Bronchus fibroblast of lung (primary cell): ENCODE measurements around the gene CAPZA1. TPM values are rescaled to one million over a fixed set of nuclear protein-coding genes. Genes with fewer than 3 reads are reported as not detected.

ENCODE experiments used
- total RNA-seq: library from RNA; depleted of rRNA; stranded (reverse); fragments of >200 nt; gene quantifications from 2 replicates; pipeline ENCODE4 v1.2.3, GENCODE V29; 2015

Gene CAPZA1
- 190 and 206 TPM in 2 replicates for total RNA-seq

DNA sequence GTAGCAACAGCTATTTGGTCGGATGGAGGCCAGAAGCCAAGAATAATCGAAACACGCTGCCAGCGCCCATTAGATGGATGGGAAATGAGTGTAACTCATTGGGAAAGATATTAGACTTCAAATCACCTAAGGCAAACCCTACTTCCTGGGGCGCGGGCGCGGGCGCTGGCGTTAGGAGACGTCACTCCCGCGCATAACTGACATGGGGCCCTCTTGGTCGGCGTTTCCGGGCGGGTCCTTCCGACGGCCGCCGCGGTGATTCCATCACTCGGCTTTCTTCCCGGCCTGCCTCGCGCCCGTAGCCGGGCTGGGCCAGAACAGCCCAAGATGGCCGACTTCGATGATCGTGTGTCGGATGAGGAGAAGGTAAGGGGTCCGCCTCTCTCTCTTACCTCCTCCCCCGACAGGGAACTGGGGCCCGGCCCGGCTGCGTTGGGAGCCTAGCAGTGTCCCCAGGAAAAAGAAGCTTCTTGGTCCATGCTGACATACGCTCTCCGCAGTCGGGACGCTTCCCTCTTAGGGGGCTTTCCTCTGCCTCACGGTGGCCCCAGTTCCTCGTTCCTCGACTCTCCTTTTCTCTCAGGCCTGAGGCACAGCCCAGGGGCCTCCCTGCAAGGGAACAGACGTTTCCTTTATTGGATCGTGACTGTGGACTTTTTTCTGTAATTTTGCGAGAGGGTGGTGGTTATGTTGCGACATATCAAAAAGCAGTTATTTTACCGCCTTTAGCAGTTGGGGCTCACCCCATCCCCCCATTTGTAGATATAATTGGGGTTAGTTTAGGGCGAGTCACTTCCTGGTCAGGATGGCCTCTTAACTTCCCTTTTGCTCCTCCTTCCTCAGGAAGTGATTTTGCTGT lies at the start of gene CAPZA1:
Gene CAPZA1 (plus strand): TSS at position 315 of the 859 bp plus-strand sequence. CDS start 13 bp downstream, at position 328.

DNA sequence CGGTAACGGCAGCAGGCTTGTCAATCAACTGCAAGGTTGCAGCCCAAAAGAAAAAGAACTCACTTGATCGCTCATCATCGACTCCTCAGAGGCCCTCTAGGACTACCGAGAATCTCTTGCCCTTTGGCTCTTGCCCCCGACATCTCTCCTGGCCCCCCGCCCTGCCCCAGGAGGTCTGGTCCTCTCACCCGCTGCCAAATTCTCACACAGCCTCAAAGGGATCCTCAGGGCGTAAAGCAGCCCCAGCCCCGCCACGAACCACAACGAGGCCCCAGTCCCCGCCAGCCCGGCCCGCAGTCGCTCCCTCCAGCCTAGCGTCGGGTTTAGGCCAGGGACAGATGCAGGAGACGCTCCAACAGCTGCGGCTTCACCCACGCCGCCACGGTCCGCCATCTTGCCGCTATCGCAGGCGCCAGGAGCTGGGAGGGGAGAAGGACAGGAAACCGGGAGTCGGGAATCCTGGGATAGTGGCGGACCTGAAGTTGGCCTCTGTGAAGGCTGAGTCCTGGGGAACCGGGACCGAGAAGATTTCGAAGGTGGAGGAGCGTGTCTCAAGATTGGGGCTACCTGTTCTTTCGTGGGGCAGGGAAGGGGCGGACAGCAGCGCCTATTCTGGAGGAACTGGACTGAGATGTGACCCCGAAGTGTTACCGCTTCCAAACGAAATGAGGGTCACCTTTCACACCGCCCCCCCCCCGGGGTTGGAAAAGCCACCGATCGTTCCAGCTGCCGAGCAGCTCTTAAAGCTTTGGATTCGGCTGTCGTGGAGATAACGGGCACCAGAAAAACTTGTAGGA lies 713 bp upstream of the CAPZA1 start, which contains the start of gene ST7L:
Gene ST7L (minus strand): TSS at position 421 of the 797 bp plus-strand sequence. CDS start 28 bp downstream, at position 393.

GRCh38 chr1:112674440-112674985 lies 54.9 kb downstream of the CAPZA1 start, which contains the start of gene MOV10:
Gene MOV10, plus strand, starts transcription at chr1:112674659. Its CDS starts 254 bp downstream, at chr1:112674913.

GRCh38 chr1:112706505-112707220 lies 87.0 kb downstream of the CAPZA1 start, which contains the start of gene RHOC:
Gene RHOC, minus strand, starts transcription at chr1:112707127. Its CDS starts 3,328 bp downstream, at chr1:112703799.

DNA sequence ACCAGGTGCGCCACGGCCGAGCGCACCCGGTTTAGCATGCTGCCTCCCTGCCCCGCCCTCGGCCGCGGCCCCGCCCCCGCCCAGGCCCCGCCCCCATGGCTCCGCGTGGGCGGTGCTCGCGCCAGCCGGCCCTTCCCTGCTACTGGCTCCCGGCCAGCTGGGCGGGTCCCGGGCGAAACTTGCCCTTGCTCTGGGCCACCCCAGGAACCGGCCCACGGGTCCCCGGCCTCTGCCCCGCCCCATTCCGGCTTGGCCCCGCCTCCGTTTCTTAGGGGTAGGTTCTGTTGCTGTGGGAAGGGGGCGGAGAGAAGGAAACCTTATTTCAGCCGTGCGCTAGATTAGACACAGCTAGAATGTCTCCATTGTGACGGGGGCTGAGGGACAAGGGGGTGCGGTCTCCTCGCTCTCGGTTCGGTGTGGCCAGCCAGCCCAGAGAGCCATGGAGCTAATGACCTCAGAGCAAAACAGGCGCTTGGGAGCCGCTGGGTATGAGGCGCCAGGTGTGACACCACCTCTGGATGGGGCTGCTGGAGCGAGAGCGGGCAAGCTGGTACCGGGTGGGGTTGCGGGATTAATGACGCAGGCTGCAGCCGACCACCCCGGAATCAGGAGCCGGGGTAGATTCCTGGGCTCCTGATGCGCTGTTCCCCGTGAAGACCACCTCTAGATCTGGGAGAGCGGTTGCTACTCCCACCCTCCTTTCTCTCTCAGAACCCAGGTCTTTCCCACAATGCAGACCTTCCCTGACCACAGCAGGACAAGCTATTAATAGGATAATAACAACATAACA lies 95.8 kb downstream of the CAPZA1 start, which contains the start of gene PPM1J:
Gene PPM1J (minus strand): TSS at position 69 of the 790 bp plus-strand sequence. CDS start 31 bp downstream, at position 38.

Other genes with a start within 250 kb of the CAPZA1 start
- 10.6 and 12.9 TPM in 2 replicates for gene CTTNBP2NL, start 223.6 kb upstream of the CAPZA1 start, total RNA-seq
- 0.50 and 0.74 TPM in 2 replicates for gene WNT2B, start 110.9 kb upstream of the CAPZA1 start, total RNA-seq
- 11.6 and 13.4 TPM in 2 replicates for gene ST7L, start 691 bp upstream of the CAPZA1 start, total RNA-seq
- 47.7 and 74.5 TPM in 2 replicates for gene MOV10, start 54.8 kb downstream of the CAPZA1 start, total RNA-seq
- 589 and 632 TPM in 2 replicates for gene RHOC, start 87.3 kb downstream of the CAPZA1 start, total RNA-seq
- gene PPM1J, start 95.5 kb downstream of the CAPZA1 start, total RNA-seq: 1.5 and 2.5 TPM in 2 replicates